Measurements from ENCODE around the gene GALNT16.

Gene GALNT16

DNA sequence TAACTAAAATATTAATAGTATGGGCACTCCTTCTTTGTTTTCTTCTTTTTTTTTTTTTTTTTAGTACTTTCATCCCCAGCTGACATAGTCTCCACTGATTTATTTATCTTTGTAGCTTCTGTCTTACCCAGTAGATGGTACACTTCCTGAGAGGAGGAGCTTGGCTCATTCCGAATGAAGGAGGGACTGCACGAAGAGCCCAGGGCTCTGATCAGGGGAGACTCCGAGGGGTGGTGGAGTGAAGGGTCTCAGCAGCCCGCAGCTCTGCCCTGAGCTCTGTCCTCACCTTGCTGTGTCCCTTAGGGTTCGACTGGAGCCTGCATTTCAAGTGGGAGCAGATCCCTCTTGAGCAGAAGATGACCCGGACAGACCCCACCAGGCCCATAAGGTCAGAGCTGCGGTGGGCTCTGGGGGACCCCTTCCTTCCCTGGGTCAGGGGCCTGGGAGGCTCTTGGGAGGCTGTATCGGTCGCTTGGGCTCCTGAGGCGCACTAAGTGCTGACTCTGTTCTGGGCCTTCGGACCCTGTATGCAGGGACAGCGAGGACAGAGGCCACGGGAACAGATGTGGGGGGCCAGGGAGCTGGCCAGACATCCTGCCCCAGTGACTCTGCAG, 72.9 kb downstream of the GALNT16 start:
- DNase-seq (ENCODE audit: insufficient read length, low spot score) (no peak), FAIRE-seq (no peak)
- no peak for TF ChIP-seq PAX5 (IDR thresholded peaks at IDR 0.05; ENCODE audit: insufficient read depth, low read length, severe bottlenecking)
- TF ChIP-seq POLR2AphosphoS5 (IDR thresholded peaks at IDR 0.05; ENCODE audit: low read depth, low read length): no peak
- TF ChIP-seq POLR2A (IDR thresholded peaks at IDR 0.05; ENCODE audit: low read depth, low read length): no peak
- TF ChIP-seq SPI1 (IDR thresholded peaks at IDR 0.05; ENCODE audit: low read depth, low read length): no peak
- TF ChIP-seq POU2F2 (IDR thresholded peaks at IDR 0.05; ENCODE audit: low read depth, low read length): no peak
- TF ChIP-seq TAF1 (IDR thresholded peaks at IDR 0.05; ENCODE audit: low read depth, low read length): no peak

DNA sequence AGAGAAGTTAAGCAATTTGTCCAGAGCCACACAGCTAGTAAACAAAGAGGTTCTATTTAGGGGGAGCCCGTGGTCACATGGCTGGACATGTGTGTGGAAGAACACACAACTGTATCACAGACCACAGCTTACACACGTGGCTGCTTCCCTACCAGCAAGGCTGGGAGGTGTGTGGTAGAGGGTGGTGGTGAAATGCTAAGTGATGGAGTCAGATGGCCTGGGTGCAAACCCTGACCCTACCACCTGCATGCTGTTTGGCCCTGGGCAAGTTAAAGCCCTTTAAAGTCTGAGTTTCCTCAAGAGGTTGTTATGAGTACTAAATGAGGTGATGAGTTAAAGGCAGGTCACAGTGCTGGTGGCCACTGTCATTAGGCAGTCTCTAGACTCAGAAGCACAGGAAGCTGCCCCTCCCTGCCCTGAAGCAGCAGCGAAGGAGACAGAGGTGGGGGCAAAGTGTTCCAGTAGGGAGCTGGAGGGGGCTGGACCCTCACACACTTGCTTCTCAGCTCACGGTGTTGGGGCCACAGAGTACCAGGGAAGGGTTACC, 73.9 kb downstream of the GALNT16 start:
- no peak for DNase-seq (ENCODE audit: insufficient read length, low spot score)
- TF ChIP-seq PAX5 (IDR thresholded peaks at IDR 0.05; ENCODE audit: insufficient read depth, low read length, severe bottlenecking) (no peak), POLR2AphosphoS5 (IDR thresholded peaks at IDR 0.05; ENCODE audit: low read depth, low read length) (no peak), POLR2A (IDR thresholded peaks at IDR 0.05; ENCODE audit: low read depth, low read length) (no peak), SPI1 (IDR thresholded peaks at IDR 0.05; ENCODE audit: low read depth, low read length) (no peak), POU2F2 (IDR thresholded peaks at IDR 0.05; ENCODE audit: low read depth, low read length) (no peak), TAF1 (IDR thresholded peaks at IDR 0.05; ENCODE audit: low read depth, low read length) (no peak)
- FAIRE-seq: no peak

DNA sequence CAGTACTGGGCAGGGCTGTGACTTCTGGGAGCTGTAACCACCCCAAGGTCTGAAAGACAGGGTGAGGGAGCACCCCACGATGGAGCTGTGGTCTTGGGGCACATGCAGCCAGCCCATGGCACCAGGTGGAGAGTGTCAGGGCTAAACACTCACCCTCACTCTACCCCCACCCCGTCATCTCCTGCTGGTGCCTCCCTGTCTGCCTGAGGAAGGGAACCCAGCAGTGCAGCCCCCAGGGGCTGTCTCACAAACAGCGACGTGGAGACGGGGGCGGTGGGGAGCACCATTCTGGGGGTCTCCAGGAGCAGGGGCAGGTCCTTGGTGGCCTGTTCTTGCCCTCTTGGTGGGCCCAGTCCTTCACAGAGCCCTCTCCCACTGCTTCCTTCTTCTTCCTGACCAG, 74.6 kb downstream of the GALNT16 start:
- no peak for FAIRE-seq
- TF ChIP-seq SPI1 (IDR thresholded peaks at IDR 0.05; ENCODE audit: low read depth, low read length): no peak
- TF ChIP-seq TAF1 (IDR thresholded peaks at IDR 0.05; ENCODE audit: low read depth, low read length): no peak
- TF ChIP-seq PAX5 (IDR thresholded peaks at IDR 0.05; ENCODE audit: insufficient read depth, low read length, severe bottlenecking): no peak
- no peak for TF ChIP-seq POLR2A (IDR thresholded peaks at IDR 0.05; ENCODE audit: low read depth, low read length)
- no peak for TF ChIP-seq POLR2AphosphoS5 (IDR thresholded peaks at IDR 0.05; ENCODE audit: low read depth, low read length)
- no peak for TF ChIP-seq POU2F2 (IDR thresholded peaks at IDR 0.05; ENCODE audit: low read depth, low read length)
- no peak for DNase-seq (ENCODE audit: insufficient read length, low spot score)

DNA sequence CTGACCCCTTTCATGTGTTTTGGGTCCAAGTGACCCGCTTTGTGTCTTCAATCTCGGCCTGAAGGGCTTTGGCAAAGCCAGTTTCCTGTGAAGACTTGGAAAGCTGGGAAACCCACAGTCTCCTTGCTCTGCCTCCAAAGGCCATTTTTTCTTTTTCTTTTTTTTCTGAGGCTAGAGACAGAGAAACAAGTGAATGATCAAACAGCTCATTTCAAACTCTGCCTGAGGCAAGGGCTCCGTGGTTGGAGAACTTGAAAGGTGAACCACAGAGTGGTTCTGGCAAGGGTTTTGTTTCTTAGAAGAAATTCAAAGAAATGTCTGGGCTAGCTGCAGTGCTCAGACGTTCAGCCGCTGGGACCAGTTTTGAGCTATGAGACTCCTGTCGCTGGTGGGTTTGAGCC, 75.4 kb downstream of the GALNT16 start:
- TF ChIP-seq POLR2A (IDR thresholded peaks at IDR 0.05; ENCODE audit: low read depth, low read length) (no peak), PAX5 (IDR thresholded peaks at IDR 0.05; ENCODE audit: insufficient read depth, low read length, severe bottlenecking) (no peak), SPI1 (IDR thresholded peaks at IDR 0.05; ENCODE audit: low read depth, low read length) (no peak), TAF1 (IDR thresholded peaks at IDR 0.05; ENCODE audit: low read depth, low read length) (no peak), POU2F2 (IDR thresholded peaks at IDR 0.05; ENCODE audit: low read depth, low read length) (no peak)
- no peak for FAIRE-seq
- DNase-seq (ENCODE audit: insufficient read length, low spot score): no peak

DNA sequence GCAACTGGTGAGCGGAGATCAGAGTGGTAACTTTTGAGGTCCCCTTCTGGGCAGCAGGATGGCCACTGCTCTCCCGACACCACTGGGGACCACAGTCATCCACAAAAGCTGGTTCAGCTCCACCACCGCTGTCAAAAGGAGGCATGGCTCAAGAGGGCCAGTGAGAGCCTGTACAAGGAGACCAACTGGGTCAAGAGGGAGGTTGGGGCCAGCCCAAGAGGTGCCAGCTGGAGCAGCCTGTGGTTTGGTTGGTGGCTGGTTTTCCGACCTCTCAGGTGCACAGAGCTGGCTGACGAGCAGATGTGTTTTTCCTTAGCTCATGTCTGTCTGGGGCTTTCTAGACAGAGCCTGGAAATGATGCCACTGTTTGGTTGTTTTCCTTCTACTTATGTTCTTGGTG, 78.0 kb downstream of the GALNT16 start:
- FAIRE-seq (no peak), DNase-seq (ENCODE audit: insufficient read length, low spot score) (no peak)
- TF ChIP-seq PAX5 (IDR thresholded peaks at IDR 0.05; ENCODE audit: insufficient read depth, low read length, severe bottlenecking) (no peak), POLR2AphosphoS5 (IDR thresholded peaks at IDR 0.05; ENCODE audit: low read depth, low read length) (no peak), POLR2A (IDR thresholded peaks at IDR 0.05; ENCODE audit: low read depth, low read length) (no peak), SPI1 (IDR thresholded peaks at IDR 0.05; ENCODE audit: low read depth, low read length) (no peak)

DNA sequence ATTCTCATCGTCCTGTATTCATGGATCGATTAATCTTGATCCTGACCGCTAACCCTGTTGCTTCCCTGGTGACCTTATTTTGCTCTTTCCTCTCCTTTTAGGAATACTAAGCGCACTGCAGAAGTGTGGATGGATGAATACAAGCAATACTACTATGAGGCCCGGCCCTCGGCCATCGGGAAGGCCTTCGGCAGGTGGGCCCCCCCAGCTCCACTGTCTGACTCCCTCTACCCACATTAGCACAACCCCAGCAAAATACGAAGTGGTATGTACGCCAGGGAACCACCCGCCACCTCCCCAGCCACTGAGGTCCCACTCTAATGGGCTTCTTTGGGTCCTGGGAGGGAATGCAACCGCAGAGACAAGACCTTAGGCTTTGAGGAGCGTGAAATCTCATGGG, 79.5 kb downstream of the GALNT16 start:
- TF ChIP-seq PAX5 (IDR thresholded peaks at IDR 0.05; ENCODE audit: insufficient read depth, low read length, severe bottlenecking) (no peak), POLR2AphosphoS5 (IDR thresholded peaks at IDR 0.05; ENCODE audit: low read depth, low read length) (no peak), TAF1 (IDR thresholded peaks at IDR 0.05; ENCODE audit: low read depth, low read length) (no peak), SPI1 (IDR thresholded peaks at IDR 0.05; ENCODE audit: low read depth, low read length) (no peak), POLR2A (IDR thresholded peaks at IDR 0.05; ENCODE audit: low read depth, low read length) (no peak), POU2F2 (IDR thresholded peaks at IDR 0.05; ENCODE audit: low read depth, low read length) (no peak)
- DNase-seq (ENCODE audit: insufficient read length, low spot score) (no peak), FAIRE-seq (no peak)

DNA sequence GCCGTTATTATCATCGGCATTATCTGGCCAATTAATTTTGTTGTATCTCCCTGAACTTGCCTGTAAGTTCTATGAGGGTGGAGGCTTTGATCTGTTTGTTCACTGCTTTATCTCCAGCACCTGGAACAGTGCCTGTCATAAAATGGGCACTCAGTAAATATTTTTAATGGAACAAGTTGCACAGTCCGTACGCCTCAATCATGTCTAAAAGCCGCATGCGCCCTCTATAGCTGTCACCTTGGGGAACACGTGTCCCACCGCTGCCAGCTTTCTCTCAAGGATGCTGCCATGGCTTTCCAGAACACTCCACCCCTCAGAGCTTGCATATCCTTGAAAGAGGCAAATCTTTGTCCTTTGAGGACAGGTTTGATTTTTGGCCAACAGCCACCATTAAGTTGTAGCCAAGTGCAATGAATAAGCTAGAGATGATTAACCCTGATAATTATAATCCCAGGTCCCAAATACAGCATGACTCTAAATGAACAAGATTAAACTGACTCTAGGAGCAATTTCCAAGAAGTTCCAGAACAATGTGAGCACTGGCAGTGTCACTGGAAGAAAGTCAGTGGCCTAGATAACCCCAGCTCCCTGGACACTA, 83.1 kb downstream of the GALNT16 start:
- DNase-seq (ENCODE audit: insufficient read length, low spot score): no peak
- no peak for FAIRE-seq
- TF ChIP-seq TAF1 (IDR thresholded peaks at IDR 0.05; ENCODE audit: low read depth, low read length) (no peak), POU2F2 (IDR thresholded peaks at IDR 0.05; ENCODE audit: low read depth, low read length) (no peak), POLR2A (IDR thresholded peaks at IDR 0.05; ENCODE audit: low read depth, low read length) (no peak), POLR2AphosphoS5 (IDR thresholded peaks at IDR 0.05; ENCODE audit: low read depth, low read length) (no peak), PAX5 (IDR thresholded peaks at IDR 0.05; ENCODE audit: insufficient read depth, low read length, severe bottlenecking) (no peak)

DNA sequence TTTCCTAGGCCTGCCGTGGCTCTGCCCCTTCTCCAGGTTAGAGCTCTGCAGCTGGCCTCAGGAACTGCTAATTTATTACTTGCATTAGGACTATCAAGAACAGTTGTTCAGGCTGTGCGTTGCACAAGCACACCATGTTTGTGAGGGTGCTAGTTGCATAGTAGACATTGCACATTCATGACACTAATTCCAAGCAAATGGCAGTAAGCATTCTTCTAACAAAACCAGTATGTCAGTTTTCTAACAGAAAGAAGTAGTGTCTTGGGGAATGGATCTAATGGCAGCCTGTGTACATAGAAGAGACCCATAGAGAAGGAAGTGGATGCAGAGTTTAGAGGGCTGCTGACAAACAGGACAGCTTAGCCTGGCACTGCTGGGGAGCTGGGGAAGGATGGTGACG, 84.2 kb downstream of the GALNT16 start:
- FAIRE-seq (no peak), DNase-seq (ENCODE audit: insufficient read length, low spot score) (no peak)
- TF ChIP-seq POLR2A (IDR thresholded peaks at IDR 0.05; ENCODE audit: low read depth, low read length) (no peak), SPI1 (IDR thresholded peaks at IDR 0.05; ENCODE audit: low read depth, low read length) (no peak), POLR2AphosphoS5 (IDR thresholded peaks at IDR 0.05; ENCODE audit: low read depth, low read length) (no peak), TAF1 (IDR thresholded peaks at IDR 0.05; ENCODE audit: low read depth, low read length) (no peak), PAX5 (IDR thresholded peaks at IDR 0.05; ENCODE audit: insufficient read depth, low read length, severe bottlenecking) (no peak), POU2F2 (IDR thresholded peaks at IDR 0.05; ENCODE audit: low read depth, low read length) (no peak)

DNA sequence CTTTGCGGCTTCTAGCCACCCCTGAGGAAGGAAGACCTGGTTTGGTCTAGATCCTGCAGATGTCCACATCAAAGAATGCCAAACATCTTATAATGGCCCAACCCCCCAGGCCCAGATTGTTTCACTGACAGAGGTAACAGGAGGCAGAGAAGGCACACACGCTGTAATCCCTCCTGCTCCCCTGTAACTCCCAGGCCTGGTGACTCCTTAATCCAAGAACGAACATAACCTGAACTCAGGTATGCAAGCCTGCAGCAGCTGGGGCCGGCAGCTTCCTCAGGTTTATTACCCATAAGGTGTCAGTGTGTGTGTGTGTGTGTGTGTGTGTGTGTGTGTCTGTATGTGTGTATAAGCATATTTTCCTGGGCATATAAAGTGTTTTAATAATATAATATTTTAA, 85.4 kb downstream of the GALNT16 start:
- FAIRE-seq: no peak
- no peak for TF ChIP-seq POLR2A (IDR thresholded peaks at IDR 0.05; ENCODE audit: low read depth, low read length)
- TF ChIP-seq POLR2AphosphoS5 (IDR thresholded peaks at IDR 0.05; ENCODE audit: low read depth, low read length): no peak
- TF ChIP-seq PAX5 (IDR thresholded peaks at IDR 0.05; ENCODE audit: insufficient read depth, low read length, severe bottlenecking): no peak
- TF ChIP-seq SPI1 (IDR thresholded peaks at IDR 0.05; ENCODE audit: low read depth, low read length): no peak
- TF ChIP-seq POU2F2 (IDR thresholded peaks at IDR 0.05; ENCODE audit: low read depth, low read length): no peak
- no peak for TF ChIP-seq TAF1 (IDR thresholded peaks at IDR 0.05; ENCODE audit: low read depth, low read length)
- DNase-seq (ENCODE audit: insufficient read length, low spot score): no peak
